K562 (cell line): ENCODE data around the gene EFHC1. TPM values are rescaled to one million over a fixed set of nuclear protein-coding genes. Genes with fewer than 3 reads are reported as not detected.

Experiments used
- ATAC-seq: fragments of 200-7000 bp; cut with Tn5 transposase; 3 replicates; pipeline ENCODE4 v1.9.1; 2020; ENCODE audit warnings: moderate library complexity
- BruUV-seq: library from RNA; stranded (reverse); fragments of 400-500 nt; replicated peaks from 2 replicates; lab custom pipeline; 2021; lab: Mats Ljungman, UMichigan
- CTCF ChIA-PET: fragments of 300-600 bp; formaldehyde crosslinking; extraction: SDS; loops from one replicate; lab custom pipeline; 2021; ENCODE audit warnings: low intra/inter-chr PET ratio; lab: Yijun Ruan, JAX
- POLR2A ChIA-PET: fragments of 300-600, 350-650 bp; sonication (Branson Sonifier 250); formaldehyde crosslinking; extraction: SDS; loops from one replicate; lab custom pipeline; 2021; ENCODE audit warnings: antibody characterized with exemption, inconsistent platforms; lab: Yijun Ruan, JAX
- DNase-seq, 4 experiments: peaks; one replicate each; pipeline versions ENCODE4 v3.0.0 to v3.0.0-alpha.2; 2011 to 2018; ENCODE audit warnings: low spot score in 3 of 4, mixed read lengths in 3 of 4; ENCODE audit errors: extremely low read depth in 1 of 4
- FAIRE-seq: peaks from 2 replicates; lab custom pipeline; 2011; peaks lifted over from hg19 to GRCh38; lab: Jason Lieb, UNC
- H2AFZ ChIP-seq: 2 replicates; pipeline ENCODE4 v1.6.0; 2011; ENCODE audit warnings: low read depth, low read length, control low read depth, inconsistent platforms
- H3K27ac ChIP-seq: fragments of 200-600 bp; 3 replicates; pipeline ENCODE4 v1.8.0; 2011; ENCODE audit warnings: low read depth, mild to moderate bottlenecking, control low read depth, inconsistent platforms, low read length, moderate library complexity, mixed read lengths; ENCODE audit errors: extremely low read depth
- H3K27me3 ChIP-seq, 2 experiments: fragments of 300-600 bp in 1 of 2; 2 replicates in 1 of 2; 3 replicates in 1 of 2; pipeline versions ENCODE4 v1.6.0 to v1.8.0; 2011; ENCODE audit warnings: inconsistent platforms in 2 of 2, low read length in 2 of 2, mild to moderate bottlenecking in 1 of 2, mixed read lengths in 1 of 2, moderate library complexity in 1 of 2; ENCODE audit not compliant: control insufficient read depth in 2 of 2, insufficient read depth in 2 of 2
- H3K36me3 ChIP-seq: fragments of 300-600 bp; 3 replicates; pipeline ENCODE4 v1.8.0; 2011; ENCODE audit warnings: mild to moderate bottlenecking, low read length, inconsistent platforms; ENCODE audit not compliant: control insufficient read depth, insufficient read depth
- H3K4me1 ChIP-seq, 2 experiments: fragments of 200-600 bp in 1 of 2; replicated peaks in 1 of 2; 2 replicates in 1 of 2; 3 replicates in 1 of 2; pipeline versions ENCODE4 v1.5.1 to v1.8.0; 2011; ENCODE audit warnings: inconsistent platforms in 2 of 2, low read length in 2 of 2, mild to moderate bottlenecking in 1 of 2, mixed read lengths in 1 of 2, moderate library complexity in 1 of 2; ENCODE audit not compliant: control insufficient read depth in 2 of 2, insufficient read depth in 2 of 2
- H3K4me2 ChIP-seq: 2 replicates; pipeline ENCODE4 v1.6.1; 2011; ENCODE audit warnings: low read length, control low read depth, inconsistent platforms, mixed read lengths; ENCODE audit not compliant: insufficient read depth
- H3K4me3 ChIP-seq: fragments of 200-600 bp; sonication (generic), shearing (Covaris generic); 2 replicates; pipeline ENCODE4 v1.5.1; 2016; ENCODE audit warnings: control low read depth, inconsistent platforms
- H3K79me2 ChIP-seq: fragments of 200-600 bp; 3 replicates; pipeline ENCODE4 v1.8.0; 2011; ENCODE audit warnings: low read length, inconsistent platforms; ENCODE audit not compliant: control insufficient read depth, insufficient read depth
- H3K9ac ChIP-seq, 2 experiments: 2 replicates each; pipeline versions ENCODE4 v1.6.0 to v1.6.1; 2011; ENCODE audit warnings: low read depth in 2 of 2, low read length in 2 of 2, control low read depth in 1 of 2, inconsistent platforms in 1 of 2, mild to moderate bottlenecking in 1 of 2, mixed read lengths in 1 of 2; ENCODE audit not compliant: insufficient read depth in 1 of 2
- H3K9me1 ChIP-seq: one replicate; pipeline ENCODE4 v1.6.0; 2011; ENCODE audit warnings: inconsistent platforms, mild to moderate bottlenecking, low read length, moderate library complexity; ENCODE audit not compliant: control insufficient read depth, insufficient read depth
- H3K9me3 ChIP-seq: replicated peaks from 2 replicates; pipeline ENCODE4 v1.5.1; 2011; ENCODE audit warnings: low read depth, low read length, inconsistent platforms; ENCODE audit not compliant: control insufficient read depth, insufficient read depth
- H4K20me1 ChIP-seq: replicated peaks from 2 replicates; pipeline ENCODE4 v1.6.1; 2011; ENCODE audit warnings: low read length, inconsistent platforms, mixed read lengths; ENCODE audit not compliant: control insufficient read depth, insufficient read depth
- ESRRA ChIP-seq: fragments of 450-650 bp; IDR thresholded peaks from 2 replicates; pipeline ENCODE4 v1.6.1; 2014; ENCODE audit warnings: low read depth, mild to moderate bottlenecking, moderate library complexity, borderline replicate concordance
- FOSL1 ChIP-seq: fragments of 200-800 bp; sonication (Bioruptor generic); conservative IDR thresholded peaks from 2 replicates; pipeline ENCODE4 v1.6.1; 2016; ENCODE audit warnings: missing genetic modification characterization, missing compliant biosample characterization
- ILF3 ChIP-seq: fragments of 450-650 bp; IDR thresholded peaks from 2 replicates; pipeline ENCODE4 v1.6.1; 2018; ENCODE audit warnings: antibody characterized with exemption, mild to moderate bottlenecking, moderate library complexity, borderline replicate concordance
- NCOA6 ChIP-seq: fragments of 450-650 bp; IDR thresholded peaks from 2 replicates; pipeline ENCODE4 v1.6.1; 2017; ENCODE audit warnings: mild to moderate bottlenecking
- PRPF4 ChIP-seq: fragments of 200-400 bp; formaldehyde crosslinking; IDR thresholded peaks from one replicate; pipeline ENCODE4 v1.6.1; 2017; ENCODE audit warnings: low read length, low read depth, mild to moderate bottlenecking; ENCODE audit not compliant: insufficient read depth, poor library complexity, severe bottlenecking
- PTTG1 ChIP-seq: fragments of 450-650 bp; IDR thresholded peaks from 2 replicates; pipeline ENCODE4 v1.6.1; 2016; ENCODE audit warnings: low read depth, mild to moderate bottlenecking, missing genetic modification characterization, missing compliant biosample characterization
- TAF1 ChIP-seq: IDR thresholded peaks from 2 replicates; pipeline ENCODE4 v1.6.1; 2011; ENCODE audit warnings: mild to moderate bottlenecking, low read length, moderate library complexity; ENCODE audit not compliant: insufficient read depth, control insufficient read depth, severe bottlenecking; ENCODE audit errors: extremely low read depth
- YBX1 ChIP-seq: fragments of 450-650 bp; IDR thresholded peaks from 2 replicates; pipeline ENCODE4 v1.7.1; 2016; ENCODE audit warnings: mild to moderate bottlenecking
- ZC3H8 ChIP-seq: fragments of 450-650 bp; IDR thresholded peaks from 2 replicates; pipeline ENCODE4 v1.6.1; 2017
- ZNF311 ChIP-seq: fragments of 250-450 bp; sonication (Bioruptor Pico); IDR thresholded peaks from 2 replicates; pipeline ENCODE4 v1.4.0; 2020; ENCODE audit warnings: mild to moderate bottlenecking, moderate library complexity
- ZNF583 ChIP-seq: fragments of 250-450 bp; sonication (Bioruptor Pico); IDR thresholded peaks from 2 replicates; pipeline ENCODE4 v1.4.0; 2020
- ZSCAN29 ChIP-seq: fragments of 450-650 bp; IDR thresholded peaks from 2 replicates; pipeline ENCODE4 v1.6.1; 2017
- in situ Hi-C: fragments of 300-500 bp; cut with MboI; formaldehyde crosslinking; loops from 4 replicates; pipeline ENCODE4 v1.15.0; 2018; ENCODE audit warnings: inconsistent platforms, mixed read lengths
- intact Hi-C: fragments of 100-400 bp; cut with micrococcal nuclease; formaldehyde crosslinking; loops from 2 replicates; pipeline ENCODE4 v1.14.2; 2022
- polyA plus RNA-seq, 8 experiments: library from polyadenylated mRNA; depleted of rRNA in 4 of 8; stranded (reverse) in 5 of 8; unstranded in 3 of 8; fragments of >200 nt; fragmentation: Nextera tagmentation in 2 of 8; fragmentation: Illumina TruSeq in 1 of 8; extraction: Ambion mirVana in 2 of 8; extraction: Trizol in 1 of 8; gene quantifications; 2 replicates each; pipeline versions ENCODE4 v1.2.1 to v1.2.3, GENCODE V29; 2011 to 2014; ENCODE audit warnings: inconsistent platforms in 1 of 8, missing spikeins in 1 of 8
- total RNA-seq, 7 experiments: library from RNA; depleted of rRNA in 6 of 7; stranded (reverse); fragments of >200 nt in 6 of 7; fragmentation: Illumina TruSeq in 2 of 7; extraction: Trizol in 2 of 7; gene quantifications; 2 replicates each; pipeline versions ENCODE4 v1.2.1 to v1.2.3, GENCODE V29; 2011 to 2021; ENCODE audit warnings: low replicate concordance in 1 of 7
- TF ChIP-seq, protein P1 (sequence below): IDR thresholded peaks from 2 replicates; pipeline ENCODE4 v1.6.1; 2012; ENCODE audit warnings: low read depth, low read length, improper control_type of control experiment, borderline replicate concordance
- TF ChIP-seq, protein P2 (sequence below): fragments of 250-450 bp; sonication (Bioruptor Pico); IDR thresholded peaks from 2 replicates; pipeline ENCODE4 v1.5.0; 2021; ENCODE audit warnings: mild to moderate bottlenecking, borderline replicate concordance
- TF ChIP-seq, protein P3 (sequence below): IDR thresholded peaks from 3 replicates; pipeline ENCODE4 v1.6.1; 2011; ENCODE audit warnings: borderline replicate concordance, mild to moderate bottlenecking, moderate library complexity; ENCODE audit not compliant: insufficient read length; ENCODE audit errors: extremely low read depth

The EFHC1 gene
- total and polyA plus RNA-seq, 9 of the 15 experiments (the other 6 are each of a cell fraction or from before 2014, with no cell fraction given), result 9.5 to 31.0 (median 14.9) TPM

DNA sequence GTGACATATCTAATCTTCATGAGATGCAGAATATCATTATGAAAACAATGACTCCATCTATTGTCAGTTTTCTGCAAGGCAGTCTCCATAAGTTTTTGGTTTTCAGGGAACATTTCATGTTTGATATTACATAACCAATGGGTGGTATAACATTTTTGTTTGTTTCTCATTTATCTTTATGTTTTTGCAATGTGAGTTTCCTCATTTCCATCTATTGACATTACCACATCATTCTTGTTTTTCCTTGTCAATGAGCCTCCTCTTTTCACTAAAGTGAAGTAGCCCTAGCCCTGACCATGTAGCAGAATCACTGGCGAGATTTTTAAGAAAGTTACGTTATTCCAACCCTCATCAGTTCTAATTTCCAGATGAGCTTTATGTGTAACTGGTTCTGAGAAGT is 4.4 kb downstream of the EFHC1 start (continued):
- TF ChIP-seq PTTG1 (tag), result no peak

DNA sequence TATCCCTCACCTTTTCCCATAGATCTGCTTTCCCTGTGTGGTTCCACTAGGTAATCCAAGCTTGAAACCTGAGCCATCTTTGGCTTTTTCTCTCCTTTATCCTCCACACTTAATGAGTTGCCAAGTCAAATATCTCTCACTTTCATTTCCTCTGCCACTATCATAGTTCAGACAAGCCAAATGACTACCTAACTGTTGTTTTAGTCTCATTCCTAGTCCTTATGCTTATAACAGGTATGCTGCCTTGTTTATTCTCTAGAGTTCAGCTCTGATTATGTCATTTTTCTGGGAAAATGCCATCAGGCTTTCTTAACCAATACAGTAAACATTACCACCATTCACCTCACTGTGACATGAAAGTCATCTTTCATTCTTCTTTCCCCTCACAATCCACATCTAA is 6.5 kb downstream of the EFHC1 start:
- no peak overlapping the region for H2AFZ ChIP-seq
- no peak overlapping the region for H3K4me3 ChIP-seq
- H3K27me3 ChIP-seq, result no peaks in the 10 kb centered on the region
- POLR2A ChIA-PET, result no interaction called here
- in situ Hi-C loops (no loop called here), intact Hi-C loops (no loop called here)
- H3K27ac ChIP-seq, result no peak overlapping the region
- DNase-seq (no peak), FAIRE-seq (no peak)
- no TSS peak for BruUV-seq
- H3K9me1 ChIP-seq, result no peaks in the 10 kb centered on the region
- CTCF ChIA-PET, result no interaction called here
- no peak overlapping the region for H3K4me2 ChIP-seq
- H3K36me3 ChIP-seq, result no peaks in the 10 kb centered on the region
- no peaks in the 10 kb centered on the region for H4K20me1 ChIP-seq
- peaks cover 0 to under 1% of the 10 kb centered on the region in 2 experiments; a peak in 2 of 5 replicates for H3K4me1 ChIP-seq
- H3K9ac ChIP-seq, result no peak overlapping the region
- H3K9me3 ChIP-seq, result no peaks in the 10 kb centered on the region
- TF ChIP-seq ZC3H8 (no peak), ESRRA (no peak), TAF1 (no peak), NCOA6 (no peak), ZSCAN29 (no peak), PRPF4 (no peak), ZNF583 (CRISPR knock-in tag) (no peak), ILF3 (no peak), FOSL1 (tag) (no peak), YBX1 (no peak), ZNF311 (no peak)
- TF ChIP-seq, protein P1, sequence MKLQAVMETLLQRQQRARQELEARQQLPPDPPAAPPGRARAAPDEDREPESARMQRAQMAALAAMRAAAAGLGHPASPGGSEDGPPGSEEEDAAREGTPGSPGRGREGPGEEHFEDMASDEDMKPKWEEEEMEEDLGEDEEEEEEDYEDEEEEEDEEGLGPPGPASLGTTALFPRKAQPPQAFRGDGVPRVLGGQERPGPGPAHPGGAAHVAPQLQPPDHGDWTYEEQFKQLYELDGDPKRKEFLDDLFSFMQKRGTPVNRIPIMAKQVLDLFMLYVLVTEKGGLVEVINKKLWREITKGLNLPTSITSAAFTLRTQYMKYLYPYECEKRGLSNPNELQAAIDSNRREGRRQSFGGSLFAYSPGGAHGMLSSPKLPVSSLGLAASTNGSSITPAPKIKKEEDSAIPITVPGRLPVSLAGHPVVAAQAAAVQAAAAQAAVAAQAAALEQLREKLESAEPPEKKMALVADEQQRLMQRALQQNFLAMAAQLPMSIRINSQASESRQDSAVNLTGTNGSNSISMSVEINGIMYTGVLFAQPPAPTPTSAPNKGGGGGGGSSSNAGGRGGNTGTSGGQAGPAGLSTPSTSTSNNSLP, result no peak
- TF ChIP-seq, protein P2, sequence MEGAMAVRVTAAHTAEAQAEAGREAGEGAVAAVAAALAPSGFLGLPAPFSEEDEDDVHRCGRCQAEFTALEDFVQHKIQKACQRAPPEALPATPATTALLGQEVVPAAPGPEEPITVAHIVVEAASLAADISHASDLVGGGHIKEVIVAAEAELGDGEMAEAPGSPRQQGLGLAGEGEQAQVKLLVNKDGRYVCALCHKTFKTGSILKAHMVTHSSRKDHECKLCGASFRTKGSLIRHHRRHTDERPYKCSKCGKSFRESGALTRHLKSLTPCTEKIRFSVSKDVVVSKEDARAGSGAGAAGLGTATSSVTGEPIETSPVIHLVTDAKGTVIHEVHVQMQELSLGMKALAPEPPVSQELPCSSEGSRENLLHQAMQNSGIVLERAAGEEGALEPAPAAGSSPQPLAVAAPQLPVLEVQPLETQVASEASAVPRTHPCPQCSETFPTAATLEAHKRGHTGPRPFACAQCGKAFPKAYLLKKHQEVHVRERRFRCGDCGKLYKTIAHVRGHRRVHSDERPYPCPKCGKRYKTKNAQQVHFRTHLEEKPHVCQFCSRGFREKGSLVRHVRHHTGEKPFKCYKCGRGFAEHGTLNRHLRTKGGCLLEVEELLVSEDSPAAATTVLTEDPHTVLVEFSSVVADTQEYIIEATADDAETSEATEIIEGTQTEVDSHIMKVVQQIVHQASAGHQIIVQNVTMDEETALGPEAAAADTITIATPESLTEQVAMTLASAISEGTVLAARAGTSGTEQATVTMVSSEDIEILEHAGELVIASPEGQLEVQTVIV (CRISPR knock-in tag), result no peak
- TF ChIP-seq, protein P3, sequence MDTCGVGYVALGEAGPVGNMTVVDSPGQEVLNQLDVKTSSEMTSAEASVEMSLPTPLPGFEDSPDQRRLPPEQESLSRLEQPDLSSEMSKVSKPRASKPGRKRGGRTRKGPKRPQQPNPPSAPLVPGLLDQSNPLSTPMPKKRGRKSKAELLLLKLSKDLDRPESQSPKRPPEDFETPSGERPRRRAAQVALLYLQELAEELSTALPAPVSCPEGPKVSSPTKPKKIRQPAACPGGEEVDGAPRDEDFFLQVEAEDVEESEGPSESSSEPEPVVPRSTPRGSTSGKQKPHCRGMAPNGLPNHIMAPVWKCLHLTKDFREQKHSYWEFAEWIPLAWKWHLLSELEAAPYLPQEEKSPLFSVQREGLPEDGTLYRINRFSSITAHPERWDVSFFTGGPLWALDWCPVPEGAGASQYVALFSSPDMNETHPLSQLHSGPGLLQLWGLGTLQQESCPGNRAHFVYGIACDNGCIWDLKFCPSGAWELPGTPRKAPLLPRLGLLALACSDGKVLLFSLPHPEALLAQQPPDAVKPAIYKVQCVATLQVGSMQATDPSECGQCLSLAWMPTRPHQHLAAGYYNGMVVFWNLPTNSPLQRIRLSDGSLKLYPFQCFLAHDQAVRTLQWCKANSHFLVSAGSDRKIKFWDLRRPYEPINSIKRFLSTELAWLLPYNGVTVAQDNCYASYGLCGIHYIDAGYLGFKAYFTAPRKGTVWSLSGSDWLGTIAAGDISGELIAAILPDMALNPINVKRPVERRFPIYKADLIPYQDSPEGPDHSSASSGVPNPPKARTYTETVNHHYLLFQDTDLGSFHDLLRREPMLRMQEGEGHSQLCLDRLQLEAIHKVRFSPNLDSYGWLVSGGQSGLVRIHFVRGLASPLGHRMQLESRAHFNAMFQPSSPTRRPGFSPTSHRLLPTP, result no peak
- TF ChIP-seq, all 486 proteins: peak for 0
- H3K79me2 ChIP-seq, result no peaks in the 10 kb centered on the region
- no peak for ATAC-seq
